GM19438 (cell line): Measurements from ENCODE around the gene PCDHGB4.
"Not testable (repeated sequence)": the region's sequence is repeated elsewhere in the genome, so short reads cannot be mapped to it uniquely, and the experiment has no call there.

Experiments
- ATAC-seq: cut with Tn5 transposase; IDR thresholded peaks from one replicate; pipeline ENCODE4 v1.9.1; 2021; ENCODE audit warnings: low read depth; ENCODE audit not compliant: unreplicated experiment

The PCDHGB4 gene

GRCh38 chr5:141366016-141366896 lies 21.2 kb upstream of the PCDHGB4 start:
- no peak for ATAC-seq

- ATAC-seq, result peak; percentile 99
Measured at GRCh38 chr5:141369994-141370848, 17.3 kb upstream of the PCDHGB4 start, which contains the start of gene PCDHGB3. PCDHGB3 (plus strand) TSS chr5:141370242; CDS start chr5:141370395, 153 bp downstream.

- no peak for ATAC-seq
Measured at GRCh38 chr5:141371572-141372475, 15.7 kb upstream of the PCDHGB4 start.

GRCh38 chr5:141373673-141374317 lies 13.7 kb upstream of the PCDHGB4 start, which contains the start of gene PCDHGA6:
PCDHGA6 (plus strand) TSS chr5:141373891; CDS start chr5:141374084, 193 bp downstream.
- ATAC-seq, result no peak

GRCh38 chr5:141374627-141375026 lies 12.9 kb upstream of the PCDHGB4 start:
- no peak for ATAC-seq

GRCh38 chr5:141375444-141376155 lies 11.9 kb upstream of the PCDHGB4 start:
- ATAC-seq, result not testable (repeated sequence)

- ATAC-seq, result peak; percentile 60
Measured at GRCh38 chr5:141382469-141383294, 4.8 kb upstream of the PCDHGB4 start, which contains the start of gene PCDHGA7. PCDHGA7 (plus strand) TSS chr5:141382742; CDS start chr5:141382900, 158 bp downstream.

GRCh38 chr5:141383345-141383744 lies 4.2 kb upstream of the PCDHGB4 start:
- no peak for ATAC-seq

GRCh38 chr5:141384471-141385267 lies 2.8 kb upstream of the PCDHGB4 start:
- no peak for ATAC-seq

- no peak for ATAC-seq
Measured at GRCh38 chr5:141388661-141389060, 1.2 kb downstream of the PCDHGB4 start.

GRCh38 chr5:141389153-141390042 lies 1.9 kb downstream of the PCDHGB4 start:
- ATAC-seq, result no peak

GRCh38 chr5:141392429-141393198 lies 5.1 kb downstream of the PCDHGB4 start, which contains the start of gene PCDHGA8:
PCDHGA8 (plus strand) TSS chr5:141392633; CDS start chr5:141392814, 181 bp downstream.
- ATAC-seq, result no peak

GRCh38 chr5:141393267-141393666 lies 5.8 kb downstream of the PCDHGB4 start:
- ATAC-seq, result no peak

- ATAC-seq, result not testable (repeated sequence)
Measured at GRCh38 chr5:141394401-141395187, 7.1 kb downstream of the PCDHGB4 start.
